ENCODE data around the gene SCGB1A1.

SCGB1A1 gene

DNA sequence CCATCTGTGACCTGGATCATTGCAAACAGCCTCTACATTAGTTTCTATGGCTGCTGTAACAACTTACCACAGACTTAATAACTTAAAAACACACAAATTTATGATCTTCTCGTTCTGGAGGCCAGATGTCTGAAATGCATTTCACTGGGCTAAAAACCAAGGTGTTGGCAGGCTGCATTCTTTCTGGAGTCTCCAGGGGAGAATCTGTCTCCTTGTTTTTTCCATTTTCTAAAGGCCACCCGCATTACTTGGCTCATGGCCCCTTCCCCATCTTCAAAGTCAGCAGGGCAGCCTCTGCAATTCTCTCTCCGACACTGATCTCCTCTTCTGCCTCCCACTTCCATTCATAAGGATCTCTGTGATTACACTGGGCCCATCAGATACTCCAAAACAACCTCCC is 11.6 kb downstream of the SCGB1A1 start:
- Histone ChIP-seq H3K4me3 (ENCODE audit: low read depth, low read length) (no peak overlapping the region), H3K36me3 (no peaks in the 10 kb centered on the region), H3K27ac (no peak overlapping the region), H3K9me3 (ENCODE audit: severe bottlenecking) (no peaks in the 10 kb centered on the region), H3K27me3 (ENCODE audit: insufficient read depth, low read depth, severe bottlenecking) (no peaks in the 10 kb centered on the region)
- no peak for DNase-seq
- TF ChIP-seq, protein P1, sequence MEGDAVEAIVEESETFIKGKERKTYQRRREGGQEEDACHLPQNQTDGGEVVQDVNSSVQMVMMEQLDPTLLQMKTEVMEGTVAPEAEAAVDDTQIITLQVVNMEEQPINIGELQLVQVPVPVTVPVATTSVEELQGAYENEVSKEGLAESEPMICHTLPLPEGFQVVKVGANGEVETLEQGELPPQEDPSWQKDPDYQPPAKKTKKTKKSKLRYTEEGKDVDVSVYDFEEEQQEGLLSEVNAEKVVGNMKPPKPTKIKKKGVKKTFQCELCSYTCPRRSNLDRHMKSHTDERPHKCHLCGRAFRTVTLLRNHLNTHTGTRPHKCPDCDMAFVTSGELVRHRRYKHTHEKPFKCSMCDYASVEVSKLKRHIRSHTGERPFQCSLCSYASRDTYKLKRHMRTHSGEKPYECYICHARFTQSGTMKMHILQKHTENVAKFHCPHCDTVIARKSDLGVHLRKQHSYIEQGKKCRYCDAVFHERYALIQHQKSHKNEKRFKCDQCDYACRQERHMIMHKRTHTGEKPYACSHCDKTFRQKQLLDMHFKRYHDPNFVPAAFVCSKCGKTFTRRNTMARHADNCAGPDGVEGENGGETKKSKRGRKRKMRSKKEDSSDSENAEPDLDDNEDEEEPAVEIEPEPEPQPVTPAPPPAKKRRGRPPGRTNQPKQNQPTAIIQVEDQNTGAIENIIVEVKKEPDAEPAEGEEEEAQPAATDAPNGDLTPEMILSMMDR (IDR thresholded peaks at IDR 0.05; ENCODE audit: low read depth, low read length): no peak

DNA sequence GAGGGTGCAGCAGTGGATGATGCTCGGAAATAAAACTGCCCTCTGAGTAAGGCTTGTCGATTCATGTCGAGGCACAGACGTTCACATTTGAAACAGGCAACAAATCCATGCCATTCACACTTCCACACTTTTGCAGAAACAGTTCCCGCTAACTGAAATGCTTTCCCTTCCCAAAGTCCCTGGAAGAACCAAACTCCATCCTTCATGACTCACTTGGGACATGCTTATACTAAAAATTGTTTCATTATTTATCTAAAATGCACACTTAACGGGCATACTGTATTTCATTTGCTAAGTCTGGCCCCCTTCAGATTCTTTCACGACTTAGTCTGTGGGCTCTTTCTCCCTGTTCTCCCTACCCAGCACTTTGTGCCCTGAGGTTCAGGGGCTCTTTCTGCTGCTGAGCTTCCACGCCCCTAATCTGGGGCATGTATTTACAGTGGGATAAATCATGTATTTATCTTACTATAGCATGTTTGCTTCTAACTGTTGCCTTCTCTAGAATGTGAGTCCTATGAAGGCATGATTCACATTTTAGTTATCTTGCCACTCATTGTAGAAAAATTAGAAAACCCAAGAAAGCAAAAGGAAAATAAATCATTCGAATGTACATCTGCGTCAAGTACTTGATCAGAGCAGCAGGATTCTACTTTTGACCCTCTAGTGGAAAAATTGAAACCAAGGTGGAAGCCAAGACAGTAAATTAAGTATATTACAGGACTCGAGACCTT is 12.5 kb downstream of the SCGB1A1 start:
- H3K4me3 ChIP-seq (ENCODE audit: low read depth, low read length): no peak overlapping the region
- DNase-seq: no peak
- TF ChIP-seq, protein P1 (IDR thresholded peaks at IDR 0.05; ENCODE audit: low read depth, low read length): no peak
- H3K27me3 ChIP-seq (ENCODE audit: insufficient read depth, low read depth, severe bottlenecking): no peaks in the 10 kb centered on the region
- H3K36me3 ChIP-seq: no peaks in the 10 kb centered on the region
- H3K27ac ChIP-seq: no peak overlapping the region
- H3K9me3 ChIP-seq (ENCODE audit: severe bottlenecking): no peaks in the 10 kb centered on the region

DNA sequence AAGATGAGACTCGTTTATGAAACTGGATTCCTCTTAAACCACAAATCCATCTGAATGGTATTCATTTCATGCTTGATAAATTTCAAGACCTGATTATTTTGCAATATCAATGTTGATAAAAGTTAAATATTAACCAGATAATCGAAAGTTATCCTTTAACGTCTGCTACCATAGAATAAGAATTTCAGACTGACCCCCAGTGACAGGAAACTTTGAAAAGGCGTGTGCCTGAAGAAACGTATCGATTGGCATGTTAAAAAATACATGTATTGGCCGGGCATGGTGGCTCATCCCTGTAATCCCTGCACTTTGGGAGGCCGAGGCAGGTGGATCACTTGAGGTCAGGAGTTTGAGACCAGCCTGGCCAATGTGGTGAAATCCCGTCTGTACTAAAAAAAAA is 13.9 kb downstream of the SCGB1A1 start:
- Histone ChIP-seq H3K36me3 (no peaks in the 10 kb centered on the region), H3K27ac (no peak overlapping the region), H3K27me3 (ENCODE audit: insufficient read depth, low read depth, severe bottlenecking) (no peaks in the 10 kb centered on the region), H3K4me3 (ENCODE audit: low read depth, low read length) (no peak overlapping the region), H3K9me3 (ENCODE audit: severe bottlenecking) (no peaks in the 10 kb centered on the region)
- TF ChIP-seq, protein P1 (IDR thresholded peaks at IDR 0.05; ENCODE audit: low read depth, low read length): no peak
- DNase-seq: no peak

DNA sequence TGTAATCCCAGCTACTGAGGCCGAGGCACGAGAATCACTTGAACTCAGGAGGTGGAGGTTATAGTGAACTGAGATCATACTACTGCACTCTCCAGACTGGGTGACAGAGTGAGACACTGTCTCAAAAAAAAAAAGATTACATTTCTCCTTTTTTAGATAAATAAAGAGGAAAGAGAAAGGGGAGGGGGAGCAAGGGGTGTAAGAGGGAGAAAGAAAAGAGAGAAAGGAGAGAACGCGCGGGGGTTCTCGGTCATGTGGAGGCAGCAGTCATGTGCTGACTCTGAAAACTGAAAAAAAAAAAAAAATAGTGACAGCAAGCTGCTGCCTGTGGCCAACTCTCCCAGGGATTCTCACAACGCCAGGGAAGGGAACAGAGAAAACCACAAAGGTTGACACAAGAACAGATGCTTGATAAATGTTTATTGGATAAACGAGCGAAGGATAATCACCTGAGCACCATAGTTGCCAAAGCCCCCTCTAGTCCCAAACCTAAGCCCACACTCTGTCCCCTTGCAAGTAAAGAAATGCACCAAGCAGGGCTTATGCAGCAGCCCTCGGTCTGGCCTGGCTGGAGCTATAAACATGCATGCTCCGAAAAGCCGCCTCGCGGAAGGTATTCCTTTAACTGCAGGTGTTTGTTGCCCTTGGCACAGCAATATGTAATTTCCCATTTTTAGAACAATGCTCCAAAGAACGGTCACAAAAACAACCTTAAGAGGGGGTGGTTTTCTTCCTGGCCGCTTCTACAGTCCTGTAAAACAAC is 14.5 kb downstream of the SCGB1A1 start:
- TF ChIP-seq, protein P1 (IDR thresholded peaks at IDR 0.05; ENCODE audit: low read depth, low read length): no peak
- Histone ChIP-seq H3K36me3 (no peaks in the 10 kb centered on the region), H3K27me3 (ENCODE audit: insufficient read depth, low read depth, severe bottlenecking) (no peaks in the 10 kb centered on the region), H3K4me3 (ENCODE audit: low read depth, low read length) (no peak overlapping the region), H3K27ac (no peak overlapping the region), H3K9me3 (ENCODE audit: severe bottlenecking) (no peaks in the 10 kb centered on the region)
- no peak for DNase-seq

DNA sequence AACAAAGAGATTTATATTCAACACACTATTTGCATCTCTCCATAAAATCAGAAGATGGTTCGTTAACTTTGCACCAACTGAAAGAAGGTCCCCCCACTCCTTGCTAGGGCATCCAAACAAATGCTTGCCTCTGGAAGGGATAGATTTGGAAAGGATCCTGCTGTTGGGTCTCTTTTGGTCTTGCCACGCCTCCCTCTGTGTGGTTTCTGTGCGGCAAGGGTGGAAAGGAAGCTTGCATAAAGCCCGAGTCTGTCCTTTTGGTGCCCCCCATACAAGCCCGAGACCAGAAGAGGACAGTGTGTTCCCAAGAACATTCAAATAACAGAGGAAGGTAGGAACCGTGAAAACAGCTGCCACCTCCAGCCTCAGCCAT is 15.1 kb downstream of the SCGB1A1 start:
- no peak overlapping the region for H3K27ac ChIP-seq
- TF ChIP-seq, protein P1 (IDR thresholded peaks at IDR 0.05; ENCODE audit: low read depth, low read length): no peak
- DNase-seq: no peak
- H3K9me3 ChIP-seq (ENCODE audit: severe bottlenecking): no peaks in the 10 kb centered on the region
- H3K27me3 ChIP-seq (ENCODE audit: insufficient read depth, low read depth, severe bottlenecking): no peaks in the 10 kb centered on the region
- no peak overlapping the region for H3K4me3 ChIP-seq (ENCODE audit: low read depth, low read length)
- no peaks in the 10 kb centered on the region for H3K36me3 ChIP-seq

Data from WERI-Rb-1 (cell line).